ENCODE results near the gene LRWD1.
"Not testable (repeated sequence)": the region's sequence is repeated elsewhere in the genome, so short reads cannot be mapped to it uniquely, and the experiment has no call there.

Gene LRWD1

DNA sequence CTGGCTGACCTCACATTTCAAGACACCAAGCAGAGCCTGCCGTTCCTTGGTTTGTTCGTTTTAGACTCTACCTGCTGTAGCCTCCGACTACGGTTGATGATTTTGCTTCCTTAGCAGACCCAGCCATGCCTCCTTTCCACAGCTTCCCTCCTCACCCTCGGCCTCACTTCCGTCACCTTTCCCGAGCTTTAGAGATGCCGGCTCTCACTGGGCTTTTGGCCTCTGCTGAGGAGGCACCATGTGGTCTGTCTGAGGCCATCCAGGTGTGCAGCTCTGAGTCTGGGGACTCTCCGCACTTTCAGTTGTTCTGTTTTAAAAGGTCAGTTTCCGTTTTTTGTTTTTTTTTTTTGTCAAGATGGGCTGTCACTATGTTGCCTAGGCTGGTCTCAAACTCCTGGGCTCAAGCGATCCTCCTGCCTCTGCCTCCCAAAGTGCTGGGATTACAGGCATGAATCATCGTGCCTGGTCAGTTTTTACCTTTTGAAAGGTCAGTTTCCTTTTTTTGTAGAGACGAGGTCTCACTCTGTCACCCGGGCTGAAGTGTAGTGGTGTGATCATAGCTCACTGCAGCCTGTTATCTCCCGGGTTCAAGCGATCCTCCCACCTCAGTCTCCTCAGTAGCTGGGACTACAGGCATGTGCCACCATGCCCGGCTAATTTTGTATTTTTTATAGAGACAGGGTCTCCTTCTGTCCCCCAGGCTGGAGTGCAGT lies 19.7 kb upstream of the LRWD1 start:
- DNase-seq (ENCODE audit: low spot score) = no peak

GRCh38 chr7:102445674-102446071 lies 19.1 kb upstream of the LRWD1 start:
- DNase-seq (ENCODE audit: low spot score) = no peak

- no peak for DNase-seq (ENCODE audit: low spot score)
Observed at GRCh38 chr7:102446387-102447156, 18.2 kb upstream of the LRWD1 start.

- no peak for DNase-seq (ENCODE audit: low spot score)
Observed at GRCh38 chr7:102447311-102447710, 17.5 kb upstream of the LRWD1 start.

DNA sequence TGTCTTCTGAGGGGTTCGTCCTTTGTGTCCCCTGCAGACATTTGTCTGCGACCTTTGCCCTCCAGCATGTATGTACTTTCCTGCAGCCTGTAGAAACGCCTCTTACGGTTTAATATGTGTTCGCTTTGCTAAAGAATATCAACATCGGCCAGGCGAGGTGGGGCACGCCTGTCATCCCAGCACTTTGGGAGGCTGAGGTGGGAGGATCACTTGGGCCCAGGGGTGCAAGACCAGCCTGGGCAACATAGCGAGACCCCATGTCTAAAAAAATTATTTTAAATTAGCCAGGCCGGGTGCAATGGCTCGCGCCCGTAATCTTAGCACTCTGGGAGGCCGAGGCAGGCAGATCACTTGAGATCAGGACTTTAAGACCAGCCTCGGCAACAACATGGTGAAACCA lies 15.6 kb upstream of the LRWD1 start:
- no peak for DNase-seq (ENCODE audit: low spot score)

- DNase-seq (ENCODE audit: low spot score) = no peak
Observed at GRCh38 chr7:102450242-102450641, 14.5 kb upstream of the LRWD1 start.

DNA sequence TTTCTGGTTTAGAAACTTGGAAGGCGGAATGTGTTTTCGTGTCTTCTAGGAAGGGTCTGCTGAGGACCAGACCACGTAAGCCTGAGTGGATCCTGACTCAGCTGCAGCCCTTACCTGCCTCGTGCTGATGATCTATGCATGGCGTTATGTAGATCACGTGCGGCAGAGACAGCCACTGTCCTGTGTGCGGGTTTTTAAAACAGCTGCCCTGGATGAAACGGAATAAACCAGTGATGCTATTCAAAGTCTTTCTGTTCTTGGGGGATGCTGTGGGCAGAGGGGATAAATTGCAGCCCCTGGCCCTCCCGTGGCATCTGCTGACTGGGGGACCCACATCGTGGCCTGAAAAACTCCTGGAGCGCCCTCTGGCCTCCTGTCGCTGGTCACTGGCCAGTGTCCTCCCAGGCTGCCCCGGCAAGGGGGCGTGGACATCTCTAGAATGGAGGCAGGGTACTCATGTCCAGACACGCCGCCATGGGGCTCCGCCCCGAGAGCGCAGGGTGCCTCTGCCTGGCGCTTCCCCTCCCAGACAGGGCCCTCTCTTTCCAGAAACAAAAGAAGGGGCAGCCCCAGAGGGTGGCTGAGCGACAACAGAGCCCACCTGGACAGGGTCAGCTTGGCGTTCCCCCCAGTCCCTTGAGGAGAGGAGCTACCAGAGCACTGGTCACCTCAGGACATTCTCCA lies 13.3 kb upstream of the LRWD1 start:
- no peak for DNase-seq (ENCODE audit: low spot score)

DNA sequence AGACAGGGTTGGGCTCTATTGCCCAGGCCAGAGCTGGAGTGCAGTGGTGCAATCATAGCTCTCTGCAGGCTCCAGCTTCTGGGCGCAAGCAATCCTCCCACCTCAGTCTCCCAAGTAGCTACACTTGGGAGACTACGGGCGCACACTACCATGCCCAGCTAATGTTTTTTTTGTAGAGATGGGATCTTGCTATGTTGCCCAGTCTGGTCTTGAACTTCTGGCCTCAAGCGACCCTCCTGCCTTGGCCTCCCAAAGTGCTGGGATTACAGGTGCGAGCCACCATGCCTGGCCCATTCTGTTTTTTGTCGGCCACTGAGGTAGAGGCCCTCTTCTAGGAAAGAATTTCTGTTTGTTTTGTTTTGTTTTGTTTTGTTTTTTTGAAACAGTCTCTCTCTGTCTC lies 12.3 kb upstream of the LRWD1 start:
- no peak for DNase-seq (ENCODE audit: low spot score)

DNA sequence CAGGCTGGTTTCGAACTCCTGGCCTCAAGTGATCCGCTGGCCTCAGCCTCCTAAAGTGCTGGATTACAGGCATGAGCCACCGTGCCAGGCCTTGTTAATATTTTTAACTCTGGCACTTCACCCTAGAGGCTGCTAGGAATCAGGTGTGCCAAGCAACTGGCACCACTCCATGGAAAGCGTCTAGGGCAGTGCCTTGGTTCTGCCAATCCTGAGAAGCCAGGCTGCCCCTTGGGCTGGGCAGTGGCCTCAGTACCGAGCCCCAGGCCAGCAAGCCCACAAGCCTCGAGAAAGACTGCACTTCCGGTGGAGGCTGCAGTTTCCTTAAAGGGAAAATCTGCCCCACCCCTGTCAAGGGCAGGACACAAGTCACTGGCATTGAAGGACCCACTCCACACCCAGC lies 11.5 kb upstream of the LRWD1 start:
- no peak for DNase-seq (ENCODE audit: low spot score)

DNA sequence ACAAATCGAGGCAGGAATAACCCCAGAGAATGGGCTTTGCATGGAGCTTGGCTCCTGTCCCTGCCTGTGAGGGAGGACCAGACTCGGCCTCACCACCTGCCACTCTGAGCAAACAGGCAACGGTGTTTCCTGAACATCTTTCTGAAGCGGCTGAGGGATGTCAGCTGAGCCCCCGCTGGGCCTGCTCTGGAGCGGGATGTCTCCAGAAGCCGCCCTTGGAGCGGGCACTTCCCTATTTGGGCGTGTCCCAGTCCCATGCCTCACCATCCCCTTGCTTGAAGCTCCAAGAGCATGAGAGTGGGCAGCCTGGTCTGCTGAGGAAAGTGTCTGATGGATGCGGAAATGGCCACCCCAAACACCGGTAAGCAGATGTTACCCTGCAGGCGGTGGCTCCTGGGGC lies 10.3 kb upstream of the LRWD1 start:
- DNase-seq (ENCODE audit: low spot score) = no peak

DNA sequence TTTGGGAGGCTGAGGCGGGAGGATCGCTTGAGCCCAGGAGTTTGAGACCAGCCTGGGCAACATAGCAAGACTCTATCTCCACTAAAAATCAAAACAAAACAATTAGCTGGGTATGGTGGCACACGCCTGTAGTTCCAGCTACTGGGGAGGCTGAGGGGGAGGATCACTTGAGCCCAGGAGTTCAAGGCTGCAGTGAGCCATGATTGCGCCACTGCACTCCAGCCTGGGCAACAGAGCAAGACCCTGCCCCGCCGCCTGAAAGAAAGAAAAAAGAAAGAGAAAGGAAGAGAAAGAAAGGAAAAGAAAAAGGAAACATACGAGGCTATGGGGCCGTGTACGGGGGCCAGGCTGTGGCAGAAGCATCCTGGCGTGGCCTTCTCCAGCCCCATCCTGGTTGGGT lies 9.9 kb upstream of the LRWD1 start:
- DNase-seq (ENCODE audit: low spot score) = not testable (repeated sequence)

DNA sequence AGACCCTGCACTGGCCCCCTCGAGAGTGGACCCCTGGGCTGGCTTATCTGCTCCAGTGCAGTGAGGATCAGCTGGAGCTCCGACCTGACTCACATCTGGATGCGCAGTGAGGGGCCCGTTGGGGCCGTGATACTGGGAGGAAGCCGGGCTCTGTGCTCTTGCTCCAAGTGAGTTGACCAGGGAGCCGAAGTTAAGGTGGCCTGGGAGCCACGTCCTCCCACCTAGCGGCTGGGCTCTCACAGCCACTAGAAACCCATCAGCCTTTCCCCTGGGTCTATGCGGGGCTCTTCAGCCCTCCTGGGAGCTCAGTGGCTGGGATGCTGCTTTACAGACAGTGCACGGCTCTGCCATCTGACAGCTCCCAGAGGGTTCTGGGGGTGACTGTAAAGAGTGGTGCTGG lies 9.2 kb upstream of the LRWD1 start:
- no peak for DNase-seq (ENCODE audit: low spot score)

DNA sequence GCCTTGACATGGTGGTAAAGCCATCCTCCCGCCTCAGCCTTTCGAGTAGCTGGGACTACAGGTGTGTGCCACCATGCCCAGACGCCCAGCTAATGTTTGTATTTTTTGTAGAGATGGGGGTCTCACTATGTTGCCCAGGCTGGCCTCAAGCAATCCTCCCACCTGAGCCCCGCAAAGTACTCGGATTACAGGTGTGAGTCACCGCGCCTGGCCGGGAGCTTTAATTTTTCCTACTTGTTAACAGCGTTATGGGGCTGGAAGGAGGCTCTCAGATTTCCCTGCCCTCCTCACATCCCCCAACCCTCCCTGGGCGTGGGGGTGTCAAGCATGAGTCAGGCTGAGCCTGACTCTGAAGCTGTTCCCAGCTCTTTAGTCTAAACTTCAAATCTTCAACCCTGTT lies 8.5 kb upstream of the LRWD1 start:
- no peak for DNase-seq (ENCODE audit: low spot score)

- DNase-seq (ENCODE audit: low spot score) = no peak
Observed at GRCh38 chr7:102457352-102457924, 7.3 kb upstream of the LRWD1 start.

DNA sequence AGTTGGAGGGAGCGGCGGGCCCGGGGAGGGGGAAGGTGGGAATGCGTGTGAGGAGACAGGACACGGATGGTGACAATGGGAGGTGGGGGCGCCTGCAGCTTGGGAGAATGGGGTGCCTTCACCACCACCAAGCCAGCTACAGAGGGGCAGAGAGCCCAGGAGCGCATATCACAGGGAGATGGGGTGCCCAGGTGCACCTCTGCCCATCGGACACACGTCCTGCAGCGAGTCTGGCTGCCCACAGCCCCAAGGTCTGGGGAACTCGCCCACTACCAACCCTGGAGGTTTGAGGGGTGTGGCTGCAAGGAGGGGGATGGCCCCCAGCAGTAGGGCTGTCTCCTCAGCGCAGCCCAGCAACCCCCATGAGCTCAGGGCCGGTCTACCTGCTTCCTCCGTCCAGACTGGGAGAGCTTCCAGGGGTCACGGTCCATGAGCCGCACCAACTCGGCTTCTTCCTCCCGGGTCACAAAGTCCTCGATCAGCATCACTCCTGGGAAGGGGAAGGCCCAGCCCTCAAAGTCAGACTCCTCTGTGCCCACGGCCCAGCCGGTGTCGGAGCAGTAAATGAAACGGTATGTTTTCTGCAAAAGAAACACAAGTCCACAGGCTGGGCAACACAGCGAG lies 5.5 kb upstream of the LRWD1 start:
- no peak for DNase-seq (ENCODE audit: low spot score)

DNA sequence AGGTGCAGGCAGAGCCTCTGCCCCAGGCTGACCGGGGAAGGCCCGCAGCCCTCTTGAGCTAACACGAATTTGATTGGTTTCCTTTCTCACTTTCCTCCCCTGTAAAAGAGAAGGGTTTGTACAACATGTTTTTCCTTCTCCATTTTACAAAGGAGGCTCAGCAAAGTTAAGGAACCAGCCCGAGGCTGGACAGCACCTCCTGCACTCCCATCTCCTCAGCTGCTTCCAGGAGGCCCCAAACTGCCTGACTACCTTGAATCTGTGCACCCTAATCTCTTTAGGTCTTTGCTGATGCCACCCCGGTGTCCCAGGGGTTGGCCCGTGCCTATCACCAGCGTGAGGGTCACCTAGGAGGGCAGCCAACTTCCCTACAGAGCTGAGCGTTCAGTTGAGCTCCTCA lies 4.3 kb upstream of the LRWD1 start:
- no peak for DNase-seq (ENCODE audit: low spot score)

DNA sequence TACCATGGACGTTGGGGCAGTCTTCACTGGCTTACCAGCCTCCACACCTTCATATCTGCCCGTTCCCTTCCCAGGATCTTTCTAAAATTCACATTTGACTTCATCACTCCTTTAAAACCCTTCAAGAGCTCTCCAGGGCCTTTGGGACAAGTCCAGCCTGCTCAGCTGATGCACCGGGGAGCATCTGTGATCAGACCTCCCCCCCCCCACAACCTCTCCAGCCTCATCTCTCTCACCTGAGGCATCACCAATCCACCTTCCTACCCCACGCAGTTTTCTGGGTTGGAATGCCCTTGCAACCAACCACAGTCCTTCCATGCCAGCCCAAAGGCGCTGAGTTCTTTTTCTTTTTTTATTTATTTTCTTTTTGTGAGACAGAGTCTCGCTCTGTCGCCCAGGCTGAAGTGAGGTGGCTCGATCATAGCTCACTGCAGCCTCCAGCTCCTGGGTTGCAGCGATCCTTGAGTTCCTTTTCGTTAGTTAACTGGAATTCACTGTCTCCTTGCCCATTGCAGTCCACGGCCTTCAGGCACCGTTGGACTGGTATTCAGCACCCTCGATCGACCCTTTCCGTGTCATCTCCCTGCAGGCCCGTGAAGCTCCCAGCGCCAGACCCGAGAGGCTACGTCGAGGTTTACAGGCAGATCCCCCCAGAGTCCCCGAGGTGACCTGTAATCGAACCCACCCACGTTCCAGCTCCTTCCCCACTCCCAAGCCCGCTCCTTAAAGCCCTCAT lies 775 bp upstream of the LRWD1 start:
- DNase-seq (ENCODE audit: low spot score) = no peak

DNA sequence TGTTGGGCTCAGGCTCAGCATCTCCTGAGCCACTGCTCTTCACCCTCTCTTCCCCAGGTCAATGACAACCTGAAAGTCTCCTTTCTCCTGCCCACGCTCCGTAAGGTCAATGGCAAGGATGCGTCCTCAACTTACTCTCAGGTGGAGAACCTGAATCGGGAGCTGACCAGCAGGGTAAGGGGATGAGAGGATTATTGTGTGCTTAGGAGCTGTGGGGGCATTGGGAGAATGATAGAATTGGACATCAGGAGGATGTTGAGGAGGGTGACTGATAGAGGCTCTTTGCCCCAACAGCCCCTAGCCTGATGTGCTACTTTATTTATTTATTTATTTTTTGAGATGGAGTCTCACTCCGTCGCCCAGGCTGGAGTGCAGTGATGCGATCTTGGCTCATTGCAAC lies 1.3 kb downstream of the LRWD1 start:
- no peak for DNase-seq (ENCODE audit: low spot score)

DNA sequence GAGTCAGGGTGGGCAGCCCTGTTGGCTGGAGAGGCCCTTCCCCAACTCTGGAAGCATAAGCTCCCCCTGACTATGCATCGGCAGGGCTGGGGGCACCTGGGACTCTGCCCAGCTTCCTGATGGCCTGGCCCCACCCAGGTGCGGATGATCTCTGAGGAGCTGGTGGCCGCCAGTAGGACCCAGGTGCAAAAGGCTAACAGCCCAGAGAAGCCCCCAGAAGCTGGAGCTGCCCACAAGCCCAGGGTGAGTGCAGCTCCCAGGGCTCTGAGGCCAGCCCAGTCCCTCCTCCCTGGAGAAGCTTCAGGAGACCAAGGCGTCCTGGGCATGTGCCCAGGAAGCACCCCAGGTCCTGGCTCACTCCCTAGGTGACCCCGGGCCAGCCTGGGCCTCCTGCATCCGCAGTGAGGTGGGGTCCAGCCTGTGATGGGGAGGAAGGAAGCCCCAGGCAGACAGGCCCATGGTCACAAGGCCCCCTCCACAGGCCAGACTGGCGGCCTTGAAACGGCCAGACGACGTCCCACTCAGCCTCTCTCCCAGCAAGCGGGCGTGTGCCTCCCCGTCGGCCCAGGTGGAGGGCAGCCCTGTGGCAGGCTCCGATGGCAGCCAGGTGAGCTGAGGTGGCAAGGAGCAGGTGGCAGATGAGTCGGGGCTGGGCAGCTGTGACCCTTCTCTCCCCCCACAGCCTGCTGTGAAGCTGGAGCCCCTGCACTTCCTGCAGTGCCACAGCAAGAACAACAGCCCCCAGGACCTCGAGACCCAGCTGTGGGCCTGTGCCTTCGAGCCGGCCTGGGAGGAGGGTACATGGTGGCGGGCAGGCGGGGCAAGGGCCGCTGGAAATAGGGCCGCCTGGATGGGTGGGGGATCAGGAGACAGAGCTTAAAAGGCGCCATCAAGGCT lies 3.0 kb downstream of the LRWD1 start:
- no peak for DNase-seq (ENCODE audit: low spot score)

GRCh38 chr7:102468478-102469350 lies 3.9 kb downstream of the LRWD1 start:
- no peak for DNase-seq (ENCODE audit: low spot score)

Data from hematopoietic multipotent progenitor cell treated with erythropoietin and hydrocortisone succinate and interleukin-3 and kit ligand, for 17 days (in vitro differentiated cells).